D721Med (cell line): ENCODE measurements around the gene PLCB4.
A peak's percentile ranks its signal among the peaks of the same experiment; 100 is the strongest.

Experiments used
- DNase-seq: peaks from one replicate; pipeline ENCODE4 v3.0.0; 2011; ENCODE audit warnings: low spot score; ENCODE audit not compliant: insufficient read length
- FAIRE-seq: peaks from 2 replicates; lab custom pipeline; 2011; peaks lifted over from hg19 to GRCh38; lab: Jason Lieb, UNC
- CTCF ChIP-seq: IDR thresholded peaks from 2 replicates; pipeline ENCODE4 v1.5.1; 2012; ENCODE audit warnings: mild to moderate bottlenecking, control low read depth; ENCODE audit not compliant: insufficient read depth; ENCODE audit errors: missing control alignments

PLCB4 gene

GRCh38 chr20:9447182-9447581 lies 378.3 kb downstream of the PLCB4 start:
- no peak for TF ChIP-seq CTCF
- FAIRE-seq, result no peak
- DNase-seq, result no peak

- TF ChIP-seq CTCF, result no peak
- no peak for DNase-seq
- FAIRE-seq, result no peak
Measured at GRCh38 chr20:9453201-9453600, 384.3 kb downstream of the PLCB4 start.

GRCh38 chr20:9454791-9455190 lies 385.9 kb downstream of the PLCB4 start:
- no peak for TF ChIP-seq CTCF
- DNase-seq (no peak), FAIRE-seq (no peak)

- FAIRE-seq, result no peak
- TF ChIP-seq CTCF, result no peak
- no peak for DNase-seq
Measured at GRCh38 chr20:9457136-9457535, 388.2 kb downstream of the PLCB4 start.

- FAIRE-seq (no peak), DNase-seq (no peak)
- TF ChIP-seq CTCF, result peak; percentile 16
Measured at GRCh38 chr20:9458138-9458796, 389.4 kb downstream of the PLCB4 start.

- TF ChIP-seq CTCF, result no peak
- FAIRE-seq (no peak), DNase-seq (no peak)
Measured at GRCh38 chr20:9460518-9460917, 391.6 kb downstream of the PLCB4 start.

- DNase-seq (no peak), FAIRE-seq (no peak)
Measured at GRCh38 chr20:9467995-9468394, 399.1 kb downstream of the PLCB4 start.

More at GRCh38 chr20:9467995-9468394, 399.1 kb downstream of the PLCB4 start:
- peak; percentile 42 for TF ChIP-seq CTCF
